ENCODE results near the gene MAGED2. TPM values are rescaled to one million over a fixed set of nuclear protein-coding genes. Genes with fewer than 3 reads are reported as not detected.

Gene MAGED2
- total RNA-seq, 2 donors from 2014 or later: 53.1 to 66.4 TPM

DNA sequence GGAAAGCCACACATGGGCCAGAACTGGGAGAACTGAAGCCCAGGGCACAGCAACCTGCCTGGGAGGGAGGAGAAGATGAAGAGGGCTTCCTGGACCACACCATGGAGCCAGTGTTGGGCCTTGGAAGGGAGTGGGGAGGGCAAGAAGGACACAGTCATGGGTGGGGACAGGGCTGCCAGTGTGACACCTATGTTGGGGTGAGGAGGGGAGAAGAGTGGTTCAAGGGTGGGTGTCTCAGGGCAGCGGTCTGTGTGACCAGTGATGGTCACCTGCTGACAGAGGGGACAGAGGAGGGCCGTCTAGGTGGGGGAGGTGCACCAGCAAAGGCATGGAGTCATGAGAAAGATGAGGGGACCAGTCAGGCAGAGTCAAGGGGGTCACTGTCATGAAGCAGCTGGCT lies 13.8 kb downstream of the MAGED2 start:
- Histone ChIP-seq H3K36me3 (replicated peaks in 1 of 2; ENCODE audit: insufficient read depth in 1 of 2, low read depth in 2 of 2) (no peaks in the 10 kb centered on the region), H3K27me3 (no peaks in the 10 kb centered on the region), H3K9me3 (no peaks in the 10 kb centered on the region), H3K27ac (no peak overlapping the region), H3K4me1 (no peaks in the 10 kb centered on the region), H3K4me3 (no peak overlapping the region)
- DNase-seq: no peak
- intact Hi-C loops (cut with DNase I): no loop called here
- no peak for ATAC-seq
- WGBS, 2 donors: 53 to 73% methylated on average over 2 of the region's 2 CpGs
- TF ChIP-seq POLR2A (IDR thresholded peaks at IDR 0.05) (no peak), CTCF (IDR thresholded peaks at IDR 0.05) (no peak)

GRCh38 chrX:54824195-54824594 lies 16.6 kb downstream of the MAGED2 start:
- DNase-seq (no peak), ATAC-seq (no peak)
- intact Hi-C loops (cut with DNase I): no loop called here
- Histone ChIP-seq H3K27me3 (no peaks in the 10 kb centered on the region), H3K4me3 (no peak overlapping the region), H3K4me1 (no peaks in the 10 kb centered on the region), H3K9me3 (no peaks in the 10 kb centered on the region), H3K36me3 (replicated peaks in 1 of 2; ENCODE audit: insufficient read depth in 1 of 2, low read depth in 2 of 2) (no peaks in the 10 kb centered on the region), H3K27ac (no peak overlapping the region)
- WGBS, 2 donors: 82 to 83% methylated on average over 1 to 4 of the region's 5 CpGs
- TF ChIP-seq CTCF (IDR thresholded peaks at IDR 0.05): no peak
- TF ChIP-seq POLR2A (IDR thresholded peaks at IDR 0.05): no peak

GRCh38 chrX:54824722-54825121 lies 17.2 kb downstream of the MAGED2 start:
- no peaks in the 10 kb centered on the region for H3K4me1 ChIP-seq
- H3K36me3 ChIP-seq (replicated peaks in 1 of 2; ENCODE audit: insufficient read depth in 1 of 2, low read depth in 2 of 2): no peaks in the 10 kb centered on the region
- H3K4me3 ChIP-seq: no peak overlapping the region
- DNase-seq: no peak
- intact Hi-C loops (cut with DNase I): no loop called here
- H3K27ac ChIP-seq: no peak overlapping the region
- ATAC-seq: no peak
- no peaks in the 10 kb centered on the region for H3K27me3 ChIP-seq
- no peaks in the 10 kb centered on the region for H3K9me3 ChIP-seq
- TF ChIP-seq CTCF (IDR thresholded peaks at IDR 0.05) (no peak), POLR2A (IDR thresholded peaks at IDR 0.05) (no peak)
- 85 to 86% methylated on average over 6 to 8 of the region's 8 CpGs for WGBS, 2 donors

DNA sequence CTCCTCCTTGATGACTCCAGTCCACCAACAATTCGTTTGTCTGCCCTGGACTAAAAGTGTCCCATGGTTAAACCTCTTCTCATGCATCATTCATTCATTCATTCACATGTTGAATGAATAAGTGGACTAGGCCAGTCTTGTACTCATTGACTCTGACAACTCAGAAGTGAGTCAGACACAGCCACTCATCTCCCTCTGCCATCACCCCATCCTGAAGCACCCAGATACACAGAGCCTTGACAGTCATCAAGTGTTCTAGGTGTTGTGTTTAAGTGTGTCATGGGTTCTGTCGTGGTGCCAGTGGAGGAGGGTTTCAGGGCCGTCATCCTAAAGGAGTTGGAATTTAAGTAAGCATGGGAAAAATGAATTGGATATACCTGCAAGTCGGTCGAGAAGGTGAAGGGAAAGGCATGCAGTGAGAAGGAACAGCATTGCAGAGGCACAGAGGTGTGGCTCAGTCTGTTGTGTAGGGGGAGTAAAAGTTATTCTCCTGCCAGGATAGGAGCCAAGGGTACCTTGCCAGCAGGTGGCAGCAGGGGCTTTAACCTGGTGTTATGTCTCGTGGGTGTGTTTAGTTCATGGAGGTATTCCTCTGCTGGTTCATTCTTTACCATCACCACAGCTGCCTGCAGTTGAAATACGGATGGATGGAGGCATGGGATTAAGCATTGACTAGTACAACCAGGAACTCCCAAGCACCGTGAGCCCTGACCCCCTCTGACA lies 18.3 kb downstream of the MAGED2 start:
- 49 to 55% methylated on average over 6 to 8 of the region's 8 CpGs for WGBS, 2 donors
- Histone ChIP-seq H3K27me3 (no peaks in the 10 kb centered on the region), H3K9me3 (no peaks in the 10 kb centered on the region), H3K4me3 (no peak overlapping the region), H3K27ac (no peak overlapping the region), H3K36me3 (replicated peaks in 1 of 2; ENCODE audit: insufficient read depth in 1 of 2, low read depth in 2 of 2) (no peaks in the 10 kb centered on the region), H3K4me1 (no peaks in the 10 kb centered on the region)
- intact Hi-C loops (cut with DNase I): no loop called here
- ATAC-seq (no peak), DNase-seq (no peak)
- TF ChIP-seq CTCF (IDR thresholded peaks at IDR 0.05): no peak
- TF ChIP-seq POLR2A (IDR thresholded peaks at IDR 0.05): no peak

- no peaks in the 10 kb centered on the region for H3K27me3 ChIP-seq
- no peak overlapping the region for H3K4me3 ChIP-seq
- no peaks in the 10 kb centered on the region for H3K9me3 ChIP-seq
- intact Hi-C loops (cut with DNase I): no loop called here
- DNase-seq (no peak), ATAC-seq (no peak)
- 70 to 76% methylated on average over 3 to 4 of the region's 4 CpGs for WGBS, 2 donors
- TF ChIP-seq POLR2A (IDR thresholded peaks at IDR 0.05) (no peak), CTCF (IDR thresholded peaks at IDR 0.05) (no peak)
- no peaks in the 10 kb centered on the region for H3K4me1 ChIP-seq
- no peaks in the 10 kb centered on the region for H3K36me3 ChIP-seq (replicated peaks in 1 of 2; ENCODE audit: insufficient read depth in 1 of 2, low read depth in 2 of 2)
- H3K27ac ChIP-seq: no peak overlapping the region
These were observed 19.1 kb downstream of the MAGED2 start for GRCh38 chrX:54826598-54826997.

All from body of pancreas (tissue), 4 donors.